H1 (cell line): ENCODE results near the gene GOLGA6L10. TPM values are rescaled to one million over a fixed set of nuclear protein-coding genes. Genes with fewer than 3 reads are reported as not detected.

ENCODE experiments used
- CTCF ChIA-PET: fragments of 300-600 bp; sonication (Branson Sonifier 250); formaldehyde crosslinking; loops from one replicate; lab custom pipeline; 2021; ENCODE audit not compliant: partially characterized antibody; lab: Charles Lee
- POLR2A ChIA-PET: fragments of 300-600 bp; sonication (Branson Sonifier 250); formaldehyde crosslinking; loops from one replicate; lab custom pipeline; 2021; ENCODE audit warnings: inconsistent platforms; ENCODE audit not compliant: partially characterized antibody; lab: Charles Lee
- DNase-seq, 2 experiments: peaks; one replicate each; pipeline versions ENCODE4 v3.0.0 to v3.0.0-alpha.2; 2010 to 2022; ENCODE audit warnings: low spot score in 2 of 2, low read depth in 1 of 2, mixed read lengths in 1 of 2
- FAIRE-seq: peaks from 2 replicates; lab custom pipeline; 2011; peaks lifted over from hg19 to GRCh38; lab: Jason Lieb, UNC
- H2AFZ ChIP-seq: 2 replicates; pipeline ENCODE4 v1.8.1; 2012; ENCODE audit warnings: low read length, inconsistent platforms
- H2AK5ac ChIP-seq: 2 replicates; pipeline ENCODE4 v1.6.1; 2013; ENCODE audit warnings: low read depth, low read length
- H2BK120ac ChIP-seq: replicated peaks from 2 replicates; pipeline ENCODE3; 2013; ENCODE audit warnings: low read depth, low read length, inconsistent platforms
- H2BK12ac ChIP-seq: 2 replicates; pipeline ENCODE4 v1.6.1; 2013; ENCODE audit warnings: low read depth, low read length
- H2BK15ac ChIP-seq: 2 replicates; pipeline ENCODE4 v1.6.1; 2013; ENCODE audit warnings: low read length
- H2BK20ac ChIP-seq: 2 replicates; pipeline ENCODE4 v1.6.1; 2013; ENCODE audit warnings: low read length
- H2BK5ac ChIP-seq: 2 replicates; pipeline ENCODE4 v1.6.1; 2013; ENCODE audit warnings: low read depth, low read length
- H3K14ac ChIP-seq: 2 replicates; pipeline ENCODE4 v1.6.1; 2013; ENCODE audit warnings: inconsistent platforms; ENCODE audit not compliant: insufficient read length
- H3K18ac ChIP-seq: 2 replicates; pipeline ENCODE4 v1.6.1; 2013; ENCODE audit warnings: low read length; ENCODE audit errors: extremely low read depth
- H3K23ac ChIP-seq: 2 replicates; pipeline ENCODE4 v1.6.1; 2013; ENCODE audit warnings: inconsistent platforms; ENCODE audit not compliant: insufficient read length
- H3K23me2 ChIP-seq: 2 replicates; pipeline ENCODE4 v1.6.1; 2013; ENCODE audit warnings: low read depth, low read length
- H3K27ac ChIP-seq: 2 replicates; pipeline ENCODE4 v1.6.1; 2011; ENCODE audit warnings: low read depth, low read length, inconsistent platforms
- H3K27me3 ChIP-seq, 4 experiments: replicated peaks in 1 of 4; 1 replicate in 1 of 4; 2 replicates in 3 of 4; pipeline versions ENCODE4 v1.6.1 to v1.8.1; 2011 to 2013; ENCODE audit warnings: low read length in 3 of 4, mild to moderate bottlenecking in 3 of 4, inconsistent platforms in 2 of 4, mixed read lengths in 2 of 4, moderate library complexity in 1 of 4; ENCODE audit not compliant: control insufficient read depth in 3 of 4, insufficient read depth in 3 of 4; ENCODE audit errors: extremely low read depth in 1 of 4
- H3K36me3 ChIP-seq, 4 experiments: 2 replicates each; pipeline versions ENCODE4 v1.6.1 to v1.8.1; 2011 to 2013; ENCODE audit warnings: mild to moderate bottlenecking in 4 of 4, low read length in 3 of 4, moderate library complexity in 2 of 4, control low read depth in 1 of 4, inconsistent platforms in 1 of 4; ENCODE audit not compliant: insufficient read depth in 4 of 4, control insufficient read depth in 2 of 4
- H3K4ac ChIP-seq: replicated peaks from 2 replicates; pipeline ENCODE3; 2013; ENCODE audit warnings: low read length, low read depth, mixed read lengths, inconsistent platforms; ENCODE audit not compliant: insufficient read length
- H3K4me1 ChIP-seq, 4 experiments: replicated peaks in 1 of 4; 1 replicate in 1 of 4; 2 replicates in 3 of 4; pipeline versions ENCODE4 v1.6.1 to v1.8.1; 2011 to 2013; ENCODE audit warnings: low read length in 3 of 4, inconsistent platforms in 2 of 4, mixed read lengths in 1 of 4; ENCODE audit not compliant: insufficient read depth in 4 of 4, control insufficient read depth in 3 of 4
- H3K4me2 ChIP-seq, 2 experiments: 2 replicates each; pipeline versions ENCODE4 v1.6.1 to v1.8.1; 2011 to 2013; ENCODE audit warnings: low read depth in 2 of 2, low read length in 2 of 2, control low read depth in 1 of 2, inconsistent platforms in 1 of 2, mild to moderate bottlenecking in 1 of 2; ENCODE audit not compliant: insufficient read depth in 1 of 2
- H3K4me3 ChIP-seq, 4 experiments: fragments of 200-600, 300-600 bp in 1 of 4; sonication (generic), shearing (Covaris generic), sonication (Bioruptor Twin) in 1 of 4; 2 replicates each; pipeline versions ENCODE4 v1.5.1 to v1.8.1; 2011 to 2016; ENCODE audit warnings: low read length in 4 of 4, low read depth in 3 of 4, control low read depth in 2 of 4, inconsistent platforms in 2 of 4, mild to moderate bottlenecking in 2 of 4, mixed read lengths in 1 of 4, moderate library complexity in 1 of 4; ENCODE audit not compliant: insufficient read depth in 2 of 4; ENCODE audit errors: extremely low read depth in 1 of 4
- H3K56ac ChIP-seq: replicated peaks from 2 replicates; pipeline ENCODE3; 2013; ENCODE audit warnings: low read depth, mild to moderate bottlenecking, mixed read lengths, low read length, inconsistent platforms; ENCODE audit not compliant: insufficient read length
- H3K79me1 ChIP-seq: 2 replicates; pipeline ENCODE4 v1.6.1; 2013; ENCODE audit warnings: low read depth, low read length, control low read depth
- H3K79me2 ChIP-seq, 2 experiments: 2 replicates each; pipeline versions ENCODE4 v1.6.1 to v1.8.1; 2012 to 2013; ENCODE audit warnings: low read length in 2 of 2, mild to moderate bottlenecking in 2 of 2, inconsistent platforms in 1 of 2; ENCODE audit not compliant: insufficient read depth in 2 of 2, control insufficient read depth in 1 of 2
- H3K9ac ChIP-seq, 4 experiments: replicated peaks in 1 of 4; 1 replicate in 1 of 4; 2 replicates in 3 of 4; pipeline versions ENCODE4 v1.6.1 to v1.8.1; 2011 to 2013; ENCODE audit warnings: low read depth in 3 of 4, low read length in 3 of 4, control low read depth in 2 of 4, mild to moderate bottlenecking in 2 of 4, moderate library complexity in 2 of 4, inconsistent platforms in 1 of 4; ENCODE audit errors: extremely low read depth in 1 of 4
- H3K9me3 ChIP-seq, 2 experiments: 2 replicates each; pipeline versions ENCODE4 v1.6.1 to v1.8.1; 2012 to 2013; ENCODE audit warnings: mild to moderate bottlenecking in 2 of 2, moderate library complexity in 2 of 2, control low read depth in 1 of 2, inconsistent platforms in 1 of 2, low read depth in 1 of 2, low read length in 1 of 2, mixed read lengths in 1 of 2; ENCODE audit not compliant: insufficient read depth in 2 of 2
- H4K20me1 ChIP-seq, 2 experiments: replicated peaks in 1 of 2; 2 replicates each; pipeline versions ENCODE3 to v1.8.1; 2011 to 2013; ENCODE audit warnings: inconsistent platforms in 2 of 2, low read length in 2 of 2, mild to moderate bottlenecking in 1 of 2; ENCODE audit not compliant: insufficient read depth in 2 of 2, control insufficient read depth in 1 of 2
- H4K5ac ChIP-seq: 2 replicates; pipeline ENCODE4 v1.6.1; 2013; ENCODE audit warnings: low read length, low read depth, mixed read lengths, inconsistent platforms; ENCODE audit not compliant: insufficient read length
- H4K8ac ChIP-seq: 2 replicates; pipeline ENCODE4 v1.8.0; 2013; ENCODE audit warnings: mild to moderate bottlenecking, moderate library complexity, low read length, inconsistent platforms; ENCODE audit not compliant: insufficient read depth; ENCODE audit errors: extremely low read depth
- H4K91ac ChIP-seq: replicated peaks from 2 replicates; pipeline ENCODE3; 2013; ENCODE audit warnings: low read length, mixed read lengths, inconsistent platforms; ENCODE audit not compliant: insufficient read length
- ATF2 ChIP-seq: IDR thresholded peaks from 2 replicates; pipeline ENCODE4 v1.6.1; 2012; ENCODE audit warnings: low read length, inconsistent platforms
- BACH1 ChIP-seq: IDR thresholded peaks from 2 replicates; pipeline ENCODE4 v1.6.1; 2012; ENCODE audit warnings: low read length, improper control_type of control experiment
- CBX8 ChIP-seq: fragments of 300-800, 300-1000 bp; sonication (generic); IDR thresholded peaks from 2 replicates; pipeline ENCODE4 v1.7.1; 2016; ENCODE audit warnings: low read depth, low read length, borderline replicate concordance
- CREB1 ChIP-seq: IDR thresholded peaks from 2 replicates; pipeline ENCODE4 v1.6.1; 2012; ENCODE audit warnings: inconsistent platforms
- FOSL1 ChIP-seq: IDR thresholded peaks from 2 replicates; pipeline ENCODE4 v1.6.1; 2011; ENCODE audit warnings: mild to moderate bottlenecking, low read depth, low read length, moderate library complexity; ENCODE audit not compliant: insufficient read depth
- PHF8 ChIP-seq: fragments of 200-600 bp; sonication (generic); conservative IDR thresholded peaks from 2 replicates; pipeline ENCODE4 v1.7.1; 2012; ENCODE audit warnings: low read depth, mild to moderate bottlenecking, inconsistent platforms, low read length, moderate library complexity
- POLR2A ChIP-seq, 2 experiments: IDR thresholded peaks; 1 replicate in 1 of 2; 2 replicates in 1 of 2; pipeline ENCODE4 v1.6.1; 2011; ENCODE audit warnings: low read depth in 2 of 2, low read length in 2 of 2, mild to moderate bottlenecking in 2 of 2; ENCODE audit errors: control extremely low read depth in 1 of 2
- RXRA ChIP-seq: IDR thresholded peaks from 2 replicates; pipeline ENCODE4 v1.6.1; 2011; ENCODE audit warnings: low read depth, mild to moderate bottlenecking, low read length, moderate library complexity; ENCODE audit not compliant: insufficient read depth
- TAF7 ChIP-seq: optimal IDR thresholded peaks from 2 replicates; pipeline ENCODE3; 2011; ENCODE audit warnings: low read depth, mild to moderate bottlenecking, inconsistent platforms, low read length, moderate library complexity, borderline replicate concordance
- YY1 ChIP-seq: IDR thresholded peaks from 2 replicates; pipeline ENCODE4 v1.6.1; 2011; ENCODE audit warnings: low read depth, mild to moderate bottlenecking, low read length
- WGBS, 2 experiments: shearing (Covaris generic) in 1 of 2; methylation state at CpG; one replicate each; pipeline versions ENCODE4 v1.1.6 to v1.1.7; 2013 to 2015; ENCODE audit warnings: low lambda C conversion rate in 2 of 2, mixed read lengths in 2 of 2, inconsistent platforms in 1 of 2, low coverage in 1 of 2, missing lambda C conversion rate in 1 of 2; ENCODE audit not compliant: insufficient replicate concordance in 2 of 2, insufficient coverage in 1 of 2, insufficient read length in 1 of 2; ENCODE audit errors: extremely low coverage in 1 of 2, missing lambda C conversion rate in 1 of 2; 5-methylcytosine and 5-hydroxymethylcytosine counted together
- polyA plus RNA-seq, 7 experiments: library from polyadenylated mRNA; depleted of rRNA in 3 of 7; stranded (reverse) in 5 of 7; unstranded in 2 of 7; fragments of >200 nt in 5 of 7; fragments of 200-250 nt in 2 of 7; gene quantifications; 1 replicate in 5 of 7; 2 replicates in 1 of 7; 4 replicates in 1 of 7; pipeline versions ENCODE4 v1.2.1 to v1.2.3, GENCODE V29; 2011 to 2013; ENCODE audit warnings: missing spikeins in 2 of 7, mixed read lengths in 2 of 7
- total RNA-seq: library from RNA; stranded (reverse); fragmentation: NEBNext Ultra II Directional; extraction: Animal tissue kit (Norgen Biotek cat#: 25700); gene quantifications from 2 replicates; pipeline ENCODE4 v1.2.1, GENCODE V29; 2021

The GOLGA6L10 gene
- total and polyA plus RNA-seq, 2 of the 8 experiments (the other 6 are each of a cell fraction or from before 2014, with no cell fraction given): 0.91 to 4.0 TPM

GRCh38 chr15:82298520-82298919, 50.8 kb downstream of the GOLGA6L10 start:
- FAIRE-seq (no peak), DNase-seq (no peak)
- no peak overlapping the region for H2BK5ac ChIP-seq
- no peaks in the 10 kb centered on the region for H3K9me3 ChIP-seq
- H4K20me1 ChIP-seq: no peaks in the 10 kb centered on the region
- H3K9ac ChIP-seq: no peak overlapping the region
- no peaks in the 10 kb centered on the region for H3K79me2 ChIP-seq
- no peak for TF ChIP-seq CREB1
- no peak for TF ChIP-seq RXRA
- no peak for TF ChIP-seq FOSL1
- no peak for TF ChIP-seq TAF7
- no peak for TF ChIP-seq YY1
- TF ChIP-seq POLR2A (IDR thresholded peaks at IDR 0.05; ENCODE audit: control extremely low read depth in 1 of 2, low read depth in 2 of 2, low read length in 2 of 2): no peak
- TF ChIP-seq ATF2: no peak
- no peak for TF ChIP-seq PHF8
- no peak for TF ChIP-seq BACH1
- no peak for TF ChIP-seq CBX8
- no peak overlapping the region for H2AFZ ChIP-seq
- H3K4ac ChIP-seq: no peak overlapping the region
- WGBS, 2 experiments: 98% methylated on average over 25 of the region's 44 CpGs; no CpG with 5 or more reads in 1 of the 2 experiments
- H3K14ac ChIP-seq: no peak overlapping the region
- H3K36me3 ChIP-seq: no peaks in the 10 kb centered on the region
- H3K23ac ChIP-seq: no peak overlapping the region
- no peak overlapping the region for H3K4me2 ChIP-seq
- H2BK20ac ChIP-seq: no peak overlapping the region
- no peak overlapping the region for H3K27ac ChIP-seq
- no peak overlapping the region for H4K91ac ChIP-seq
- H3K4me3 ChIP-seq: no peak overlapping the region
- POLR2A ChIA-PET: no interaction called here
- H2BK120ac ChIP-seq: no peak overlapping the region
- no peak overlapping the region for H4K5ac ChIP-seq
- H3K56ac ChIP-seq: no peak overlapping the region
- no peak overlapping the region for H2AK5ac ChIP-seq
- no peaks in the 10 kb centered on the region for H3K27me3 ChIP-seq
- H3K23me2 ChIP-seq: no peaks in the 10 kb centered on the region
- H4K8ac ChIP-seq: no peak overlapping the region
- CTCF ChIA-PET: interaction anchor here (1.1 to 1.4 kb wide), 3 partner anchors 9 to 16 kb away, joined by 4 to 5 read pairs (median 4); no protein-coding TSS in a partner anchor
- peaks cover 0 to 4% (median 3%) of the 10 kb centered on the region in 4 experiments; a peak in 4 of 7 replicates for H3K4me1 ChIP-seq
- H3K79me1 ChIP-seq: no peaks in the 10 kb centered on the region
- H2BK12ac ChIP-seq: no peak overlapping the region
- H2BK15ac ChIP-seq: no peak overlapping the region
- H3K18ac ChIP-seq: no peak overlapping the region
